ENCODE measurements around the gene ELF4. TPM values are rescaled to one million over a fixed set of nuclear protein-coding genes. Genes with fewer than 3 reads are reported as not detected.

The ELF4 gene
- 24.8 and 25.0 TPM in 2 replicates for total RNA-seq

DNA sequence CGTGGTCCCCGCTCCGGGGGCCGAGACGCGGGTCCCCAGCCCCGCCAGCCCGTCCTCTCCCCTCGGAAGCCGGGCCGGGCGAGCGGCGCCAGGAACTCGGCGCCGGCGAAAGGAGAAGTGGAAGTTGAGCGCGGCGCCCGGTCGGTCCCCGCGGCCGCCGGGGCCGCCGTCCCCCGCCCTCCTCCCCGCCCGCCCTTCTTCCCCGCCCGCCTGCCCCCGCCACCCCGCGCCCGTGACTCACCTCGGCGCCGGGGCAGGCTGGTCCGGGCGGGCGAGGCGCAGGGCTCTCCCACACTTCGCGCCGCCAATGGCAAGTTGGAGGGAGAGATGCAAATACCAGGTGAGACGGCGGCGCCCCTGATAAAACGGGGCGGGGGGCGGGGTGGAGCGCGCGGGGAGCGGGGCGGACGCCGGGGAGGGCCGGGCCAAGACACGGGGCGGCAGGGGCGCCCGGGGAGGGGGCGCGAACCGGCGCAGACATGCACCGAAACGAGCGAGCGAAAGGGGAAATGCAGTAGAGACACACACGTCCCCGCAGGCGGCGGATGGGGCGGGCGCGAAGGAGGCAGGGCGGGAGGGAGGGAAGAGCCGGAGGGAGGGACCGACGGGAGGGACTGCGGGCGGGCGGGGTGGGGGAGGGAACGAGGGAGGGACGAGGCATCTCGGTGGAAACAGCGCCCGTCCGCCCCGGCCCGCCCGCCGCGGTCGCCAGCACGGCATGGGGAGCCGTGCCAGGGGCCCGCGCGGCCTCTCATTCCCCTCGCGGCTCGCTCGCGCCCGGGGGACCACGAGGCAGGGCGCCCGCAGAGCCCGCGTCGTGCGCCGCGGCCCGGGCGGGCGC is at the start of gene ELF4:
ELF4 (minus strand) TSS at position 119 of the 841 bp plus-strand sequence. CDS start 29,167 bp downstream, outside the sequence.
- TF ChIP-seq, protein P1, sequence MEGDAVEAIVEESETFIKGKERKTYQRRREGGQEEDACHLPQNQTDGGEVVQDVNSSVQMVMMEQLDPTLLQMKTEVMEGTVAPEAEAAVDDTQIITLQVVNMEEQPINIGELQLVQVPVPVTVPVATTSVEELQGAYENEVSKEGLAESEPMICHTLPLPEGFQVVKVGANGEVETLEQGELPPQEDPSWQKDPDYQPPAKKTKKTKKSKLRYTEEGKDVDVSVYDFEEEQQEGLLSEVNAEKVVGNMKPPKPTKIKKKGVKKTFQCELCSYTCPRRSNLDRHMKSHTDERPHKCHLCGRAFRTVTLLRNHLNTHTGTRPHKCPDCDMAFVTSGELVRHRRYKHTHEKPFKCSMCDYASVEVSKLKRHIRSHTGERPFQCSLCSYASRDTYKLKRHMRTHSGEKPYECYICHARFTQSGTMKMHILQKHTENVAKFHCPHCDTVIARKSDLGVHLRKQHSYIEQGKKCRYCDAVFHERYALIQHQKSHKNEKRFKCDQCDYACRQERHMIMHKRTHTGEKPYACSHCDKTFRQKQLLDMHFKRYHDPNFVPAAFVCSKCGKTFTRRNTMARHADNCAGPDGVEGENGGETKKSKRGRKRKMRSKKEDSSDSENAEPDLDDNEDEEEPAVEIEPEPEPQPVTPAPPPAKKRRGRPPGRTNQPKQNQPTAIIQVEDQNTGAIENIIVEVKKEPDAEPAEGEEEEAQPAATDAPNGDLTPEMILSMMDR (IDR thresholded peaks at IDR 0.05; ENCODE audit: extremely low read depth, low read depth, low read length): no peak
- Histone ChIP-seq H4K20me1 (ENCODE audit: insufficient read depth, low read length) (peaks cover 22% of the 10 kb centered on the region), H3K4me1 (ENCODE audit: insufficient read depth, low read length) (peaks cover 29% of the 10 kb centered on the region), H3K36me3 (ENCODE audit: insufficient read depth, low read length) (no peaks in the 10 kb centered on the region), H3K27ac (ENCODE audit: low read depth, low read length) (peak within 1 kb of the TSS; percentile 73), H2AFZ (ENCODE audit: low read length) (peak within 1 kb of the TSS; percentile 65), H3K27me3 (ENCODE audit: insufficient read depth, low read length) (no peaks in the 10 kb centered on the region), H3K79me2 (ENCODE audit: insufficient read depth, low read length) (peaks cover 38% of the 10 kb centered on the region), H3K4me2 (ENCODE audit: insufficient read depth, low read length) (peak within 1 kb of the TSS; percentile 81), H3K4me3 (ENCODE audit: insufficient read depth, low read length) (peak within 1 kb of the TSS; percentile 75), H3K9me3 (ENCODE audit: low read depth, low read length) (no peaks in the 10 kb centered on the region)
- DNase-seq (ENCODE audit: insufficient read length, low spot score, missing footprints): peak; percentile 95

DNA sequence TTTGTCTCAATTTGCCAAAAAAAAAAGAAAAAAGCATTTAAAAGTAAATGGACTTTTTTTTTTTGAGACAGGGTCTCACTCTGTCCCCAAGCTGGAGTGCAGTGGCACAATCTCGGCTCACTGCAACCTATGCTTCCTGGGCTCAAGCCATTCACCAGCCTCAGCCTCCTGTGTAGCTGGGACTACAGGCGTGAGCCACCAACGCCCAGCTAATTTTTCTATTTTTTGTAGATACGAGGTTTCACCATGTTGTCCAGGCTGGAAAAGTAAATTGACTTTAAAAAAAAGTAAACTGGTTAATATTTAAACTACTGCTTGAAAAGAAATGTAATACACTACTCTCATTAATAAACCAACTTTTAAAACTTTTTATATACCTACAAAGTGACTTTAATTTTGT is 49.5 kb upstream of the ELF4 start:
- Histone ChIP-seq H3K4me2 (ENCODE audit: insufficient read depth, low read length) (no peak overlapping the region), H3K27me3 (ENCODE audit: insufficient read depth, low read length) (no peaks in the 10 kb centered on the region), H3K4me1 (ENCODE audit: insufficient read depth, low read length) (peaks cover 6% of the 10 kb centered on the region), H4K20me1 (ENCODE audit: insufficient read depth, low read length) (no peaks in the 10 kb centered on the region), H3K36me3 (ENCODE audit: insufficient read depth, low read length) (no peaks in the 10 kb centered on the region), H3K9me3 (ENCODE audit: low read depth, low read length) (no peaks in the 10 kb centered on the region), H3K27ac (ENCODE audit: low read depth, low read length) (no peak overlapping the region), H3K4me3 (ENCODE audit: insufficient read depth, low read length) (no peak overlapping the region), H3K79me2 (ENCODE audit: insufficient read depth, low read length) (peaks cover 28% of the 10 kb centered on the region), H2AFZ (ENCODE audit: low read length) (no peak overlapping the region)
- TF ChIP-seq, protein P1 (IDR thresholded peaks at IDR 0.05; ENCODE audit: extremely low read depth, low read depth, low read length): no peak
- DNase-seq (ENCODE audit: insufficient read length, low spot score, missing footprints): no peak

DNA sequence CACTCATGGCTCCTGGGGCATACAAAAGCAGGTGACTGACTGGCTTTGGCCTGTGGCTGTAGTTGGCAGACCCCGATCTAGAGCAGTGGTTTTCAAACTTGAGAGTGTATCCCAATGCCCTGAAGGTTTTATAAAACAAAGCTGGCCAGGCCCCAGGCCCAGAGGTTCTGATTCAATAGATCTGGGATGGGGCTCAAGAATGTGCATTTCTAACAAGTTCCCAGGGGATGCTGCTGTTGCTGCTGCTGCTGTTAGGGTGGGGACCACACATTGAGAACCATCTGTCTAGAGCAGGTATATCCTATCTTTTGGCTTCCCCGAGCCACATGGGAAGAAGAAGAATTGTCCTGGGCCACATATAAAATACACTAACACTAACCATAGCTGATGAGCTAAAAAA is 48.0 kb upstream of the ELF4 start:
- TF ChIP-seq, protein P1 (IDR thresholded peaks at IDR 0.05; ENCODE audit: extremely low read depth, low read depth, low read length): no peak
- Histone ChIP-seq H3K4me3 (ENCODE audit: insufficient read depth, low read length) (no peak overlapping the region), H4K20me1 (ENCODE audit: insufficient read depth, low read length) (no peaks in the 10 kb centered on the region), H3K4me1 (ENCODE audit: insufficient read depth, low read length) (no peaks in the 10 kb centered on the region), H3K9me3 (ENCODE audit: low read depth, low read length) (no peaks in the 10 kb centered on the region), H3K36me3 (ENCODE audit: insufficient read depth, low read length) (no peaks in the 10 kb centered on the region), H3K79me2 (ENCODE audit: insufficient read depth, low read length) (peaks cover 17% of the 10 kb centered on the region), H2AFZ (ENCODE audit: low read length) (no peak overlapping the region), H3K4me2 (ENCODE audit: insufficient read depth, low read length) (no peak overlapping the region), H3K27ac (ENCODE audit: low read depth, low read length) (no peak overlapping the region), H3K27me3 (ENCODE audit: insufficient read depth, low read length) (no peaks in the 10 kb centered on the region)
- no peak for DNase-seq (ENCODE audit: insufficient read length, low spot score, missing footprints)

DNA sequence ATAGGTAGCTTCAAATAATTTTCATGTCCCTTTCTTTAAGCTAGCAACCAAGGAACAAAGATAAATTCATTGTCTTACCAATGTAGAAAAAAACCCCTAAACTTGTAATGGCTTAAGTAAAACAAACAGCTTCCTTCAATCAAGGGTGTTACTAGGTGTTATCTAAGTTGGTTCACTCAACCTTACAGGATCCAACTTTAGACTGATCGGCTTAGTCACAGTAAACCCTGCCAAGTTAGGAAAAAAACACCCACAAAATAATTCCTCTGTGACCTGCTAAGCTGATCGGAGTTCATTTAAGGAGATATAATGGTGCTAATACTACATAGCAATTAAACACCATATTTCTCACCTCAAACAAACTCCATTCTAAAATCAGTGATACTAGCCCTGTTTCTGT is 45.3 kb upstream of the ELF4 start:
- H3K27ac ChIP-seq (ENCODE audit: low read depth, low read length): no peak overlapping the region
- H3K4me2 ChIP-seq (ENCODE audit: insufficient read depth, low read length): no peak overlapping the region
- H3K4me1 ChIP-seq (ENCODE audit: insufficient read depth, low read length): no peaks in the 10 kb centered on the region
- TF ChIP-seq, protein P1 (IDR thresholded peaks at IDR 0.05; ENCODE audit: extremely low read depth, low read depth, low read length): no peak
- H3K4me3 ChIP-seq (ENCODE audit: insufficient read depth, low read length): no peak overlapping the region
- peaks cover 7% of the 10 kb centered on the region for H3K79me2 ChIP-seq (ENCODE audit: insufficient read depth, low read length)
- no peaks in the 10 kb centered on the region for H3K9me3 ChIP-seq (ENCODE audit: low read depth, low read length)
- H3K27me3 ChIP-seq (ENCODE audit: insufficient read depth, low read length): no peaks in the 10 kb centered on the region
- no peak overlapping the region for H2AFZ ChIP-seq (ENCODE audit: low read length)
- no peaks in the 10 kb centered on the region for H3K36me3 ChIP-seq (ENCODE audit: insufficient read depth, low read length)
- no peak for DNase-seq (ENCODE audit: insufficient read length, low spot score, missing footprints)
- no peaks in the 10 kb centered on the region for H4K20me1 ChIP-seq (ENCODE audit: insufficient read depth, low read length)
